Measurements from ENCODE around the gene SAMD1. TPM values are rescaled to one million over a fixed set of nuclear protein-coding genes. Genes with fewer than 3 reads are reported as not detected.

The SAMD1 gene
- total and polyA plus RNA-seq, 9 of the 15 experiments (the other 6 are each of a cell fraction or from before 2014, with no cell fraction given) = 2.9 to 96.0 (median 43.5) TPM

DNA sequence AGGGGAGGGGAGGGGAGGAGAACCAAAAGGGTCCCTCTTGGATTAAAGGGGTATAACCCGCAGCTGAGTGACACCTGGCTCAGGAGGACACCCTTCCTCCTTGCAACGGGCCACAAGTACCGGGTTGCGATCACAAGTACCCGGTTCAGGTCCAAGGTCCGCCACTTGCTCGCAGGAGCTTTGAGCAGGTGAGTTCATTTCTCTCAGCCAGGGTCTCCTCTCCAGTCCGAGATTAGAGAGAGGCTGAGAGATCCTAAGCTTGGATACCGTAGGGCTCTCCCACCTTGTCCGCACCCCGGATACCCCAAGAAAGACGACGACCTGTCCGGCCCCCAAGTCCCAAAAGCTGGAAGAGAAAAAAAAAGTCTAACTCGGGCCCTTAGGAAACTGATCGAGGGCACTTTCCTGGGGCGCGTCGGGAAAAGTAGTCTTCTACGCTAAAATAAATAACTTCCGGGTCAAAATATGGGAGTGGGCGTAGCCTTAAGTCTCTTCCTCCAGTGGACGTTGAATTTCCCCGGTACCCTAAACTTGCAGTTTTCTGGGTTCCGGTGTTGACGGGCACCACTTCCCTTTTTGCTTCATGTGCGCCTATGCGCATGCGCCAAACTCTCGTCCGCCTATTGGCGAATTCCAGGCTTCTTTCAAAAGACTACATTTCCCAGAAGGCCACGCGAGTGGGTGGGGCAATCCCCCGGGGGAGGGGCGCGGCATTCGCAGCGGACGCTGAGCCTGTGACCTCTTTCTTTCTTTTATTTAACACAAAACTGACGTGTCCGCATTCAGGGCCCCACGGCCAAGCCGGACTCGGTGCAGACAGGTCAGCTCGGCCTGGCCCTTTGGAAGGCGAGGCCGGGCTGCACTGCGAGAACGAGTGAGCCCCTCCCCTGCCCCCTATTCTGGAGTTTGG is 9.4 kb downstream of the SAMD1 start (continued):
- peak; percentile 48 for TF ChIP-seq HNRNPLL (IDR thresholded peaks at IDR 0.05; ENCODE audit: low read depth, low read length, poor library complexity, severe bottlenecking)
- peak; percentile 80 to 84 for TF ChIP-seq SIX5 (IDR thresholded peaks at IDR 0.05; ENCODE audit: borderline replicate concordance in 1 of 2, insufficient read depth in 1 of 2, low read depth in 1 of 2, low read length in 2 of 2)
- TF ChIP-seq, protein P1, sequence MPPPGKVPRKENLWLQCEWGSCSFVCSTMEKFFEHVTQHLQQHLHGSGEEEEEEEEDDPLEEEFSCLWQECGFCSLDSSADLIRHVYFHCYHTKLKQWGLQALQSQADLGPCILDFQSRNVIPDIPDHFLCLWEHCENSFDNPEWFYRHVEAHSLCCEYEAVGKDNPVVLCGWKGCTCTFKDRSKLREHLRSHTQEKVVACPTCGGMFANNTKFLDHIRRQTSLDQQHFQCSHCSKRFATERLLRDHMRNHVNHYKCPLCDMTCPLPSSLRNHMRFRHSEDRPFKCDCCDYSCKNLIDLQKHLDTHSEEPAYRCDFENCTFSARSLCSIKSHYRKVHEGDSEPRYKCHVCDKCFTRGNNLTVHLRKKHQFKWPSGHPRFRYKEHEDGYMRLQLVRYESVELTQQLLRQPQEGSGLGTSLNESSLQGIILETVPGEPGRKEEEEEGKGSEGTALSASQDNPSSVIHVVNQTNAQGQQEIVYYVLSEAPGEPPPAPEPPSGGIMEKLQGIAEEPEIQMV (tag; conservative IDR thresholded peaks at IDR 0.05; ENCODE audit: low read depth) = peak; percentile 98
- no peak for TF ChIP-seq NR2F6 (CRISPR knock-in tag; IDR thresholded peaks at IDR 0.05)
- TF ChIP-seq ZNF586 (CRISPR knock-in tag; conservative IDR thresholded peaks at IDR 0.05) = no peak
- TF ChIP-seq MYC (IDR thresholded peaks at IDR 0.05; ENCODE audit: low read depth, low read length) = peak; percentile 5; the same call in 1 of the 2 replicates
- TF ChIP-seq MYC (CRISPR knock-in tag; IDR thresholded peaks at IDR 0.05; ENCODE audit: borderline replicate concordance, low read depth) = 0 out of 2 replicates have a peak, but pooled peaks have one; percentile 19
- TF ChIP-seq RUNX1 (IDR thresholded peaks at IDR 0.05; ENCODE audit: low read depth) = 0 out of 2 replicates have a peak, but pooled peaks have one; percentile 69
- TF ChIP-seq HEY1 (CRISPR knock-in tag; IDR thresholded peaks at IDR 0.05; ENCODE audit: borderline replicate concordance) = no peak
- TF ChIP-seq RBM14 (IDR thresholded peaks at IDR 0.05; ENCODE audit: borderline replicate concordance, insufficient read depth, low read depth, low read length) = no peak
- TF ChIP-seq SNIP1 (IDR thresholded peaks at IDR 0.05; ENCODE audit: low read depth) = no peak
- TF ChIP-seq ZNF707 (CRISPR knock-in tag; conservative IDR thresholded peaks at IDR 0.05) = no peak
- peak; percentile 81 for TF ChIP-seq CEBPG (CRISPR knock-in tag; IDR thresholded peaks at IDR 0.05)
- TF ChIP-seq CEBPG (tag; conservative IDR thresholded peaks at IDR 0.05 in 1 of 2, IDR thresholded peaks at IDR 0.05 in 1 of 2) = peak; percentile 70 to 78; a peak in 3 of 4 replicates
- no peak for TF ChIP-seq GTF2E2 (tag; IDR thresholded peaks at IDR 0.05)
- TF ChIP-seq, protein P2, sequence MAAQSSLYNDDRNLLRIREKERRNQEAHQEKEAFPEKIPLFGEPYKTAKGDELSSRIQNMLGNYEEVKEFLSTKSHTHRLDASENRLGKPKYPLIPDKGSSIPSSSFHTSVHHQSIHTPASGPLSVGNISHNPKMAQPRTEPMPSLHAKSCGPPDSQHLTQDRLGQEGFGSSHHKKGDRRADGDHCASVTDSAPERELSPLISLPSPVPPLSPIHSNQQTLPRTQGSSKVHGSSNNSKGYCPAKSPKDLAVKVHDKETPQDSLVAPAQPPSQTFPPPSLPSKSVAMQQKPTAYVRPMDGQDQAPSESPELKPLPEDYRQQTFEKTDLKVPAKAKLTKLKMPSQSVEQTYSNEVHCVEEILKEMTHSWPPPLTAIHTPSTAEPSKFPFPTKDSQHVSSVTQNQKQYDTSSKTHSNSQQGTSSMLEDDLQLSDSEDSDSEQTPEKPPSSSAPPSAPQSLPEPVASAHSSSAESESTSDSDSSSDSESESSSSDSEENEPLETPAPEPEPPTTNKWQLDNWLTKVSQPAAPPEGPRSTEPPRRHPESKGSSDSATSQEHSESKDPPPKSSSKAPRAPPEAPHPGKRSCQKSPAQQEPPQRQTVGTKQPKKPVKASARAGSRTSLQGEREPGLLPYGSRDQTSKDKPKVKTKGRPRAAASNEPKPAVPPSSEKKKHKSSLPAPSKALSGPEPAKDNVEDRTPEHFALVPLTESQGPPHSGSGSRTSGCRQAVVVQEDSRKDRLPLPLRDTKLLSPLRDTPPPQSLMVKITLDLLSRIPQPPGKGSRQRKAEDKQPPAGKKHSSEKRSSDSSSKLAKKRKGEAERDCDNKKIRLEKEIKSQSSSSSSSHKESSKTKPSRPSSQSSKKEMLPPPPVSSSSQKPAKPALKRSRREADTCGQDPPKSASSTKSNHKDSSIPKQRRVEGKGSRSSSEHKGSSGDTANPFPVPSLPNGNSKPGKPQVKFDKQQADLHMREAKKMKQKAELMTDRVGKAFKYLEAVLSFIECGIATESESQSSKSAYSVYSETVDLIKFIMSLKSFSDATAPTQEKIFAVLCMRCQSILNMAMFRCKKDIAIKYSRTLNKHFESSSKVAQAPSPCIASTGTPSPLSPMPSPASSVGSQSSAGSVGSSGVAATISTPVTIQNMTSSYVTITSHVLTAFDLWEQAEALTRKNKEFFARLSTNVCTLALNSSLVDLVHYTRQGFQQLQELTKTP (IDR thresholded peaks at IDR 0.05; ENCODE audit: low read depth in 1 of 2, partially characterized antibody in 2 of 2) = peak in 1 of 2 experiments; percentile 91
- TF ChIP-seq ZNF239 (CRISPR knock-in tag; IDR thresholded peaks at IDR 0.05) = peak; percentile 11; the same call in 1 of the 2 replicates
- TF ChIP-seq, protein P3, sequence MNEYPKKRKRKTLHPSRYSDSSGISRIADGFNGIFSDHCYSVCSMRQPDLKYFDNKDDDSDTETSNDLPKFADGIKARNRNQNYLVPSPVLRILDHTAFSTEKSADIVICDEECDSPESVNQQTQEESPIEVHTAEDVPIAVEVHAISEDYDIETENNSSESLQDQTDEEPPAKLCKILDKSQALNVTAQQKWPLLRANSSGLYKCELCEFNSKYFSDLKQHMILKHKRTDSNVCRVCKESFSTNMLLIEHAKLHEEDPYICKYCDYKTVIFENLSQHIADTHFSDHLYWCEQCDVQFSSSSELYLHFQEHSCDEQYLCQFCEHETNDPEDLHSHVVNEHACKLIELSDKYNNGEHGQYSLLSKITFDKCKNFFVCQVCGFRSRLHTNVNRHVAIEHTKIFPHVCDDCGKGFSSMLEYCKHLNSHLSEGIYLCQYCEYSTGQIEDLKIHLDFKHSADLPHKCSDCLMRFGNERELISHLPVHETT (CRISPR knock-in tag; conservative IDR thresholded peaks at IDR 0.05 in 1 of 2, IDR thresholded peaks at IDR 0.05 in 1 of 2) = peak in 1 of 2 experiments; percentile 96; a peak in 2 of 4 replicates
